Prostate gland (tissue), 2 donors: Measurements from ENCODE around the gene TPBGL. TPM values are rescaled to one million over a fixed set of nuclear protein-coding genes. Genes with fewer than 3 reads are reported as not detected.
"Not testable (repeated sequence)": the region's sequence is repeated elsewhere in the genome, so short reads cannot be mapped to it uniquely, and the experiment has no call there.

Experiments
- DNase-seq: peaks from one replicate; pipeline ENCODE4 v3.0.0-alpha.2; 2019; ENCODE audit warnings: low spot score
- H3K27ac ChIP-seq, 2 donors: fragments of 200-600 bp; sonication (generic); 2 replicates each; pipeline ENCODE4 v1.5.1; 2017 to 2019
- H3K27me3 ChIP-seq: fragments of 200-600 bp; sonication (generic); replicated peaks from 2 replicates; pipeline ENCODE4 v1.5.1; 2019; ENCODE audit not compliant: insufficient read depth
- H3K36me3 ChIP-seq, 2 donors: fragments of 200-600 bp; sonication (generic); 1 replicate in 1 of 2; 2 replicates in 1 of 2; pipeline versions ENCODE4 v1.5.1 to v1.8.1; 2017 to 2019
- H3K4me1 ChIP-seq: fragments of 200-600 bp; sonication (generic); replicated peaks from 2 replicates; pipeline ENCODE4 v1.5.1; 2019
- H3K4me3 ChIP-seq, 2 donors: fragments of 200-600 bp; sonication (generic); 2 replicates each; pipeline ENCODE4 v1.5.1; 2017 to 2019
- H3K9me3 ChIP-seq: fragments of 200-600 bp; sonication (generic); 2 replicates; pipeline ENCODE4 v1.5.1; 2017
- POLR2A ChIP-seq: fragments of 450-650 bp; IDR thresholded peaks from one replicate; pipeline ENCODE4 v1.6.1; 2016; ENCODE audit warnings: antibody characterized with exemption, mild to moderate bottlenecking
- POLR2AphosphoS5 ChIP-seq: sonication (generic); formaldehyde crosslinking; IDR thresholded peaks from one replicate; pipeline ENCODE4 v1.6.1; 2017; ENCODE audit warnings: antibody characterized with exemption
- WGBS: methylation state at CpG from one replicate; pipeline ENCODE4 v1.1.5; 2018; 5-methylcytosine and 5-hydroxymethylcytosine counted together
- intact Hi-C: fragments of 100-400 bp; cut with DNase I; formaldehyde crosslinking; loops from one replicate; pipeline ENCODE4 v1.14.2; 2022
- total RNA-seq, 2 donors: library from RNA; depleted of rRNA; stranded (reverse); fragments of >200 nt; gene quantifications; one replicate each; pipeline ENCODE4 v1.1.0, GENCODE V29; 2016
- TF ChIP-seq, protein P1 (sequence below), 4 experiments: fragments of 200-600 bp in 2 of 4; fragments of 450-650 bp in 2 of 4; sonication (generic) in 2 of 4; IDR thresholded peaks; 1 replicate in 3 of 4; 2 replicates in 1 of 4; pipeline ENCODE4 v1.5.1; 2016 to 2019; ENCODE audit warnings: antibody characterized with exemption in 4 of 4, mild to moderate bottlenecking in 2 of 4, moderate library complexity in 2 of 4

TPBGL gene
- total RNA-seq, 2 donors from 2014 or later: 0.68 to 8.3 TPM

- no peak overlapping the region for H3K27ac ChIP-seq
- peaks cover 0 to 2% of the 10 kb centered on the region in 2 donors for H3K36me3 ChIP-seq
- WGBS: 59% methylated on average over 6 of the region's 6 CpGs
- TF ChIP-seq POLR2AphosphoS5: no peak
- H3K27me3 ChIP-seq: no peaks in the 10 kb centered on the region
- no peak for DNase-seq
- no peaks in the 10 kb centered on the region for H3K4me1 ChIP-seq
- no peaks in the 10 kb centered on the region for H3K9me3 ChIP-seq
- intact Hi-C loops: no loop called here
- no peak overlapping the region for H3K4me3 ChIP-seq
These were observed 31.2 kb downstream of the TPBGL start for GRCh38 chr11:75271730-75272129.

DNA sequence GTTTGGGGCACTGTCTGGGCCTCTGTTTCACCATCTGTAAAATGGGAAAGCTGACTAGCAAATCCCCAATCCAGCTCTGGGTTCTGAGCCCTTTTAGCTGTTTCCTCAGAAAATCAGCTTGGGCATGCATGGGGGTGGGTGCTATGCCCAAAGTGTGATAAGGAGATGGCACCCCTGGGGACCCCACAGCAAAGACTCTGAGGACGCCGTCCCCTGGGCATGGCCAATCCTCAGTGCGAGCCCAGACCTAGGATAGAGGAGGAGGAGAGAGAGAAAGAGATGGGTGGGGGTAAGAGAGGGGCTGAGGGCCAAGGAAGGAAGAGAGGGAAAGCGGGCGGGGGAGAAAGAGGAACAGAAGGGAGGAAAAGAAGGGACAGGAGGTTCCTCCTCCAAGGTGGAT is 31.8 kb downstream of the TPBGL start:
- Histone ChIP-seq H3K9me3 (no peaks in the 10 kb centered on the region), H3K4me1 (no peaks in the 10 kb centered on the region), H3K27ac (no peak overlapping the region), H3K36me3 (peaks cover 3 to 4% of the 10 kb centered on the region in 2 donors), H3K4me3 (no peak overlapping the region), H3K27me3 (no peaks in the 10 kb centered on the region)
- DNase-seq: no peak
- intact Hi-C loops: no loop called here
- TF ChIP-seq, protein P1, sequence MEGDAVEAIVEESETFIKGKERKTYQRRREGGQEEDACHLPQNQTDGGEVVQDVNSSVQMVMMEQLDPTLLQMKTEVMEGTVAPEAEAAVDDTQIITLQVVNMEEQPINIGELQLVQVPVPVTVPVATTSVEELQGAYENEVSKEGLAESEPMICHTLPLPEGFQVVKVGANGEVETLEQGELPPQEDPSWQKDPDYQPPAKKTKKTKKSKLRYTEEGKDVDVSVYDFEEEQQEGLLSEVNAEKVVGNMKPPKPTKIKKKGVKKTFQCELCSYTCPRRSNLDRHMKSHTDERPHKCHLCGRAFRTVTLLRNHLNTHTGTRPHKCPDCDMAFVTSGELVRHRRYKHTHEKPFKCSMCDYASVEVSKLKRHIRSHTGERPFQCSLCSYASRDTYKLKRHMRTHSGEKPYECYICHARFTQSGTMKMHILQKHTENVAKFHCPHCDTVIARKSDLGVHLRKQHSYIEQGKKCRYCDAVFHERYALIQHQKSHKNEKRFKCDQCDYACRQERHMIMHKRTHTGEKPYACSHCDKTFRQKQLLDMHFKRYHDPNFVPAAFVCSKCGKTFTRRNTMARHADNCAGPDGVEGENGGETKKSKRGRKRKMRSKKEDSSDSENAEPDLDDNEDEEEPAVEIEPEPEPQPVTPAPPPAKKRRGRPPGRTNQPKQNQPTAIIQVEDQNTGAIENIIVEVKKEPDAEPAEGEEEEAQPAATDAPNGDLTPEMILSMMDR (IDR thresholded peaks at IDR 0.05): no peak
- TF ChIP-seq POLR2A: no peak
- TF ChIP-seq POLR2AphosphoS5: no peak
- 91% methylated on average over 5 of the region's 5 CpGs for WGBS

DNA sequence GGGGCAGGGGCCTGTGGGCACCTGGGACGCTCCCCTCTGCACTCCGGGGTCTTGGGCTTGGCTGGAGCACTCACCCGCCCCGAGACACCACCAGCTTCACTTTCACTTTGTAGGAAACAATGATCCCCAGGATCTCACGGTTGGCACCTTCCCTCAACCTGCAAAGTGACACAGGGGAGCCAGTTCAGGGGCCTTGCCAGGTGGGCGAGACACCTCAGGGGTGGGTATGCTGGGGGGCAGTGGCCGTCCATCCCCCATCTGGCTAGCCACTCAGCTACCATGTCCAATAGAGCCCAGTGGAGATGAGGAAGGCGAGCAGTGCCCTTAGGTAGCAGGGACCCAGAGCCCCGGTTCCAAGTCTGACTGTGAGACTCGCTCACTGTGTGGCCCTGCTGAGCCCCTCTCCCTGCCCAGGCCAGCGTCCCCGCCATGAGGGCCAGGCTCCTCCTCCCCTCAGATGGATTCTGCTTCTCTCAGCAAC is 32.3 kb downstream of the TPBGL start:
- H3K9me3 ChIP-seq: no peaks in the 10 kb centered on the region
- peaks cover 4 to 6% of the 10 kb centered on the region in 2 donors for H3K36me3 ChIP-seq
- intact Hi-C loops: no loop called here
- no peak for TF ChIP-seq POLR2AphosphoS5
- TF ChIP-seq POLR2A: no peak
- TF ChIP-seq, protein P1 (IDR thresholded peaks at IDR 0.05): no peak
- no peak for DNase-seq
- no peaks in the 10 kb centered on the region for H3K27me3 ChIP-seq
- 86% methylated on average over 12 of the region's 12 CpGs for WGBS
- H3K27ac ChIP-seq: no peak overlapping the region
- no peaks in the 10 kb centered on the region for H3K4me1 ChIP-seq
- no peak overlapping the region for H3K4me3 ChIP-seq

DNA sequence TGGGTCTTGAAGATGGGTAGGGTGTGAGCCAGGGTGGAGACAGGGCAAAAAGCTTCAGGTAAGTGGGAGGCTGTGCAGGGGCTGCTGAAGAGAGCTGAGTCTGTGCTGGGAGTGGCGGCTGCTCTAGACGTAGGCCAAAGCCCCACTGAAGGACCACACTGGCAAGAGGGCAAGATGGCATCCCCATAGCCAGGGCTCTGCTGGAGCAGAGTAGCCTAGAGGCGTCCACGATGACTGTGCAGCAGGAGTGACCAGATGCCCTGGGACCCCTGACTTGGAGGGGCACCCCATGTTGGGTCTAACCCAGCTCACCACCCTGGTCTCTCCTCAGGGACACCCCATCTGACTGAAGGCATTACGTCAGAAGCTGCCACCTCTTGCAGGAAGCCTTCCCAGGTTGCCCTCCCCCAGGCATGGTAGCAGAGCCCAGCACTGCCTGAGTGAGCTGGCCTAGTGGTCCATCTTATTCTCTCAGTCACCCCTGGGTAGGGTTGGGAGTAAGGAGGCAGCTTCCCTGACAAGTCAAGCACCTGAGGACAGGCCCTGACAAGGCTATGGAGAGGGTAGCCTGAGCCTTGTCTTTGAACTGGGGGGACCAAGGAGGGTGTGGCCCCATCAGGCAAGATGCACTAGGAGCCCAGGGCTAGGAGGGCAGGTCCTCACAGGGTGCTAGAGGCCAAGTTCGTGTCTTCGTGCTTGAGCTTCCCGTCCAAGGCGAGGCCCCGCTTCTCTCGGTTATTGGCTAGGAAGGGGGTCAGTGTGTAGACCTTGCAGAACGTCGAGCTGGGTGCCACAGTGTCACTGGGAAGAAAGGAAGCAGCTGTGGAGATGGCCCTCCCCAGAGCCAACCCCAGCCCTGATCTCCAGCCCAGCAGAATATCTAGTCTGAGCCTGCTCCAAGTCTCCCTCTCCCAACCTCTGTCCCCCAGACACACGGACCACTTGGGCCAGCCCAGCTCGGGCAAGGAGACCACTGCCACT is 33.1 kb downstream of the TPBGL start:
- TF ChIP-seq POLR2A (no peak), POLR2AphosphoS5 (no peak)
- TF ChIP-seq, protein P1 (IDR thresholded peaks at IDR 0.05): no peak
- H3K36me3 ChIP-seq: peaks cover 4 to 11% of the 10 kb centered on the region in 2 donors
- H3K27me3 ChIP-seq: no peaks in the 10 kb centered on the region
- H3K4me1 ChIP-seq: no peaks in the 10 kb centered on the region
- no peaks in the 10 kb centered on the region for H3K9me3 ChIP-seq
- DNase-seq: no peak
- H3K4me3 ChIP-seq: no peak overlapping the region
- WGBS: 89% methylated on average over 15 of the region's 15 CpGs
- intact Hi-C loops: no loop called here
- no peak overlapping the region for H3K27ac ChIP-seq

- intact Hi-C loops, H3K27ac ChIP-seq, H3K4me3 ChIP-seq, DNase-seq, H3K4me1 ChIP-seq, H3K27me3 ChIP-seq, H3K9me3 ChIP-seq: not testable (repeated sequence)
- 77% methylated on average over 3 of the region's 3 CpGs for WGBS
- peaks cover 4 to 11% of the 10 kb centered on the region in 2 donors for H3K36me3 ChIP-seq
These were observed 34.1 kb downstream of the TPBGL start for GRCh38 chr11:75274716-75275115.
